ENCODE measurements around the gene TPTE. TPM values are rescaled to one million over a fixed set of nuclear protein-coding genes. Genes with fewer than 3 reads are reported as not detected.
"Not testable (repeated sequence)": the region's sequence is repeated elsewhere in the genome, so short reads cannot be mapped to it uniquely, and the experiment has no call there.

TPTE gene
- total and polyA plus RNA-seq, 2 of the 8 experiments (the other 6 are each of a cell fraction or from before 2014, with no cell fraction given) = not detected

GRCh38 chr21:10614285-10614684 is 92.9 kb downstream of the TPTE start:
- CTCF ChIA-PET (ENCODE audit: partially characterized antibody) = not testable (repeated sequence)

GRCh38 chr21:10616061-10616460 is 94.7 kb downstream of the TPTE start:
- H3K9me3 ChIP-seq (ENCODE audit: insufficient read depth in 2 of 2, low read depth in 1 of 2, low read length in 1 of 2) = peaks cover 44 to 63% of the 10 kb centered on the region in 2 experiments
- H3K27me3 ChIP-seq (replicated peaks in 1 of 4; ENCODE audit: control insufficient read depth in 3 of 4, extremely low read depth in 1 of 4, insufficient read depth in 3 of 4, low read length in 3 of 4); H3K14ac ChIP-seq (ENCODE audit: insufficient read length); H2BK20ac ChIP-seq (ENCODE audit: low read length); H4K91ac ChIP-seq (replicated peaks; ENCODE audit: insufficient read length, low read length); H4K5ac ChIP-seq (ENCODE audit: insufficient read length, low read depth, low read length); H3K4me3 ChIP-seq (ENCODE audit: extremely low read depth in 1 of 4, insufficient read depth in 2 of 4, low read depth in 3 of 4, low read length in 4 of 4); H4K8ac ChIP-seq (ENCODE audit: extremely low read depth, insufficient read depth, low read length); H3K56ac ChIP-seq (replicated peaks; ENCODE audit: insufficient read length, low read depth, low read length); H4K20me1 ChIP-seq (replicated peaks in 1 of 2; ENCODE audit: control insufficient read depth in 1 of 2, insufficient read depth in 2 of 2, low read length in 2 of 2); H3K4ac ChIP-seq (replicated peaks; ENCODE audit: insufficient read length, low read depth, low read length); H2BK12ac ChIP-seq (ENCODE audit: low read depth, low read length); H3K36me3 ChIP-seq (ENCODE audit: control insufficient read depth in 2 of 4, insufficient read depth in 4 of 4, low read length in 3 of 4); H2BK5ac ChIP-seq (ENCODE audit: low read depth, low read length); POLR2A ChIA-PET (ENCODE audit: partially characterized antibody); H3K23ac ChIP-seq (ENCODE audit: insufficient read length); H3K9ac ChIP-seq (replicated peaks in 1 of 4; ENCODE audit: extremely low read depth in 1 of 4, low read depth in 3 of 4, low read length in 3 of 4); H3K79me2 ChIP-seq (ENCODE audit: control insufficient read depth in 1 of 2, insufficient read depth in 2 of 2, low read length in 2 of 2); H3K4me1 ChIP-seq (replicated peaks in 1 of 4; ENCODE audit: control insufficient read depth in 3 of 4, insufficient read depth in 4 of 4, low read length in 3 of 4); H3K4me2 ChIP-seq (ENCODE audit: insufficient read depth in 1 of 2, low read depth in 2 of 2, low read length in 2 of 2); H3K79me1 ChIP-seq (ENCODE audit: low read depth, low read length); H2BK120ac ChIP-seq (replicated peaks; ENCODE audit: low read depth, low read length); H2BK15ac ChIP-seq (ENCODE audit: low read length); H2AK5ac ChIP-seq (ENCODE audit: low read depth, low read length); FAIRE-seq; H2AFZ ChIP-seq (ENCODE audit: low read length); H3K18ac ChIP-seq (ENCODE audit: extremely low read depth, low read length); H3K23me2 ChIP-seq (ENCODE audit: low read depth, low read length); CTCF ChIA-PET (ENCODE audit: partially characterized antibody); DNase-seq (ENCODE audit: low read depth in 1 of 2, low spot score in 2 of 2); H3K27ac ChIP-seq (ENCODE audit: low read depth, low read length): not testable (repeated sequence)
- 90% methylated on average over 3 of the region's 3 CpGs; no CpG with 5 or more reads in 1 of the 2 experiments for WGBS, 2 experiments (ENCODE audit: extremely low coverage in 1 of 2, insufficient coverage in 1 of 2, insufficient read length in 1 of 2, insufficient replicate concordance in 2 of 2, low coverage in 1 of 2, low lambda C conversion rate in 2 of 2, missing lambda C conversion rate in 1 of 2)

More at GRCh38 chr21:10614285-10614684, 92.9 kb downstream of the TPTE start:
- H3K56ac ChIP-seq (replicated peaks; ENCODE audit: insufficient read length, low read depth, low read length); H3K23ac ChIP-seq (ENCODE audit: insufficient read length); H2BK15ac ChIP-seq (ENCODE audit: low read length); H2BK5ac ChIP-seq (ENCODE audit: low read depth, low read length); H3K4me1 ChIP-seq (replicated peaks in 1 of 4; ENCODE audit: control insufficient read depth in 3 of 4, insufficient read depth in 4 of 4, low read length in 3 of 4); H3K9ac ChIP-seq (replicated peaks in 1 of 4; ENCODE audit: extremely low read depth in 1 of 4, low read depth in 3 of 4, low read length in 3 of 4); H2BK12ac ChIP-seq (ENCODE audit: low read depth, low read length); H3K27ac ChIP-seq (ENCODE audit: low read depth, low read length); H2AFZ ChIP-seq (ENCODE audit: low read length); H3K14ac ChIP-seq (ENCODE audit: insufficient read length); POLR2A ChIA-PET (ENCODE audit: partially characterized antibody); H3K18ac ChIP-seq (ENCODE audit: extremely low read depth, low read length); H2AK5ac ChIP-seq (ENCODE audit: low read depth, low read length); H2BK120ac ChIP-seq (replicated peaks; ENCODE audit: low read depth, low read length); H3K79me2 ChIP-seq (ENCODE audit: control insufficient read depth in 1 of 2, insufficient read depth in 2 of 2, low read length in 2 of 2); H3K23me2 ChIP-seq (ENCODE audit: low read depth, low read length); H3K4me3 ChIP-seq (ENCODE audit: extremely low read depth in 1 of 4, insufficient read depth in 2 of 4, low read depth in 3 of 4, low read length in 4 of 4); H3K4ac ChIP-seq (replicated peaks; ENCODE audit: insufficient read length, low read depth, low read length); H4K8ac ChIP-seq (ENCODE audit: extremely low read depth, insufficient read depth, low read length); FAIRE-seq; H4K91ac ChIP-seq (replicated peaks; ENCODE audit: insufficient read length, low read length); H2BK20ac ChIP-seq (ENCODE audit: low read length); H4K20me1 ChIP-seq (replicated peaks in 1 of 2; ENCODE audit: control insufficient read depth in 1 of 2, insufficient read depth in 2 of 2, low read length in 2 of 2); H3K4me2 ChIP-seq (ENCODE audit: insufficient read depth in 1 of 2, low read depth in 2 of 2, low read length in 2 of 2); H3K36me3 ChIP-seq (ENCODE audit: control insufficient read depth in 2 of 4, insufficient read depth in 4 of 4, low read length in 3 of 4); H4K5ac ChIP-seq (ENCODE audit: insufficient read length, low read depth, low read length); H3K27me3 ChIP-seq (replicated peaks in 1 of 4; ENCODE audit: control insufficient read depth in 3 of 4, extremely low read depth in 1 of 4, insufficient read depth in 3 of 4, low read length in 3 of 4); DNase-seq (ENCODE audit: low read depth in 1 of 2, low spot score in 2 of 2); H3K79me1 ChIP-seq (ENCODE audit: low read depth, low read length): not testable (repeated sequence)
- 77% methylated on average over 6 of the region's 6 CpGs; no CpG with 5 or more reads in 1 of the 2 experiments for WGBS, 2 experiments (ENCODE audit: extremely low coverage in 1 of 2, insufficient coverage in 1 of 2, insufficient read length in 1 of 2, insufficient replicate concordance in 2 of 2, low coverage in 1 of 2, low lambda C conversion rate in 2 of 2, missing lambda C conversion rate in 1 of 2)
- H3K9me3 ChIP-seq (ENCODE audit: insufficient read depth in 2 of 2, low read depth in 1 of 2, low read length in 1 of 2) = peaks cover 46 to 64% of the 10 kb centered on the region in 2 experiments

Measured in H1 (cell line).